GM18870 (cell line): ENCODE results near the gene ETS1.
A peak's percentile ranks its signal among the peaks of the same experiment; 100 is the strongest.
"Not testable (repeated sequence)": the region's sequence is repeated elsewhere in the genome, so short reads cannot be mapped to it uniquely, and the experiment has no call there.

ENCODE experiments used
- ATAC-seq: cut with Tn5 transposase; IDR thresholded peaks from one replicate; pipeline ENCODE4 v1.9.1; 2021; ENCODE audit warnings: moderate library complexity; ENCODE audit not compliant: unreplicated experiment

Gene ETS1

DNA sequence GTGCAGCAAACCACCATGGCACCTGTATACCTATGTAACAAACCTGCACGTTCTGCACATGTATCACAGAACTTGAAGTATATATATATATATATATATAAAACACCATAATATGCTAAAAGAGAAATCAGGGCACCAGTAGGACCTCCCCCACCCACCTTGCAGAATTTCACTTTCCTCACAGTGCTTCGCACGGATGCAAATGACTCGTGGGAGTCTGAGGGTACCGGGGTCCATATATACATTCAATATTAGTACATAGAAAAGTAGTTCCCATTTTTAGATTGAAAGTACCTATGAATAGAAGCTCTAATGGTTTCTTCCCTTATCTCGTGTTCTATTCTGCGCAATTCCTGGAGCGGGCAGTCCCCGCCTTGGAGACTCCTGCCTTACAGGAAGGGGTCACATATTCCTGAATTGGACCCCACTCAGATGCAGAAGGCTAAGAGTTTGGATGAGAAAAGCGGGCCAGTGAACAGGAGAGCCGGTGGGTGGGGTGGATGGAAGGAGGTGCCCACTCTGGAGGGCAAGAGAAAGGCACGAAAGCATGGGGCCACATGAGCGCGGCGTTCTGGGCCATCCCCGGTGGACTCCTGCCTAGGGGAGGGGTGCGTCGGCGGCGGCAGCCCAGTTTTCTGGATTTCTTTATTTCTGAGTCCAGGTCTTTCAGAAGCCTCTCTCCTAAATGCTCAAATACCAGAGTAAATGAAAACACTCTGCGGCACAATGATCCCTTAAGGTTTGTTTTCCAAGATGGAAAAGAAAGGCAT lies 136.3 kb downstream of the ETS1 start:
- ATAC-seq = no peak

DNA sequence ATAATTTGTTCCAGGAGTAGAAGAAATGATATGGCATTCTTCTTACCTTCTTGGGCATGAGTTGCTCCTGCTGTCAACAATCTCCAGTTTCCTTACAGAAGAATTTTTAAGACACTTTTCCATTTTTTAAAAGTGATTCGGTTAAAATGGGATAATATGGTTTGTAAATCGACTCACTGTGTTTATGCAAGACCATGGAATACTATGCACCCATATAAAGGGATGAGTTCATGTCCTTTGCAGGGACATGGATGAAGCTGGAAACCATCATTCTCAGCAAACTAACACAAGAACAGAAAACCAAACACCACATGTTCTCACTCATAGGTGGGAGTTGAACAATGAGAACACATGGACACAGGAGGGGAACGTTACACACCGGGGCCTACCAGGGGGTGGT lies 136.9 kb downstream of the ETS1 start:
- not testable (repeated sequence) for ATAC-seq

DNA sequence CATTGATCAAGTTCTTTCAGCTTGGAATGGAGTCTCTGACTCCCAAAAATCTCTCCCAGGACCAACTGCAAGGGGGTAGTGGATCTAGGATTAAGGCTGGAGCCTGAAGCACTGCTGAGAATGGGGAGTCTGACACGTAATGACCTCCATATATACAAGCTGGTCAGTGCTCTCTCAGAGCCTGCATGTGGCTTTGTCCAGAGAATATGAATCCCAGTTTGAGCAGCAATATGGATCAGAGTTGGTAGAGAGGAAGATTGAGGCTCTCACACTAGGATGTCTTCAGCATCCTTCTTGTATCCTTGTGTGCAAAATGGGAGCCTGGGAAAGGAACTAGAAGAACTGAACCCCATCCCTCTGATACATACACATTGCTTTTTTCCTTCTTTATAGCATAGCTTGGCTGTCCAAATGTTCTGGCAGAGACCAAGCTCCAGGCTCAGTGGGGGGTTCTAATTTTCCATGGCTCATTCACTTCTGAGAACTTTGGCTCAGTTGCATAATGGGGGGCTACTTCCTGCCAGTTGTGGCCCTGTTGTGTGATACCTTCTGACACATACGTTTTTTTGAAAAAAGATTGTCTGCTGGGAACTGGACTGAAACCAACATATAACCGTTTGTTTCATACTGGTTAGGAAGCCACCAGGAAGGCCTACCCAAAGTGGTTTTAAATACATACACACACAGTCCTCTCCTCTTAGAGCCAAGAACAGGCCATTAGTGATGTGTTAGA lies 138.2 kb downstream of the ETS1 start:
- ATAC-seq = peak; percentile 41

DNA sequence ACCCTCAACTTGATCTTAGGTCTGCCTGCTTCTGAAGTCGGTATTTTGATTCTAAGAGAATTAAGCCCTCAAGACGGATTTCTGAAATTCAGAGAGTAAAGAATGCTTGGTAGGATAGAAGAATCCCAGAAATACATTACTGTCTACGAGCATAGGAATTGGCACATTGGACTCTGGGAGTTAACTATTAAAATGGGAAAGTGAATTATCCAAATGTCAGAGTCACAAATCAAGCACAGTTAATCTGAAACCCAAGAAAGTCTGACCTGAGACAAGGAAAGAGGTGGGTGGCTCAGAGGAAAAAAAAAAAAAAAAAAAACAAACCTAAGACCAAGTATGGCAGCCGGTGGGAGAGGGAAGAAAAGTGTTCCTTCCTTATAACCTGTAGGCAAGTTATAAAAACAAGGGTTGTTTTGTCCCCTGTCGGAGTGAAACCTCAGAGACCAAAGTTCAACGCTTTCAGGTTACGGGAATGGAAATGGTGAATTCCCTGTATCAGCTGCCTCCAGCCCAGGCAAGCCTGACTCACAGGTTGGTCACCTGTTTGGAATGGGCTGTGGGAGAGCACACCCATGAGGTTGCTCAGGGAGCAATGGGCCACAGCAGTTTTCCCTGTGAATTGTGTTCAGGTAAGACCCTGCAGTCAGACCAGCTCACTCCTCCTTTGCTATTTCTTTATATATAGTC lies 139.0 kb downstream of the ETS1 start:
- ATAC-seq = no peak

DNA sequence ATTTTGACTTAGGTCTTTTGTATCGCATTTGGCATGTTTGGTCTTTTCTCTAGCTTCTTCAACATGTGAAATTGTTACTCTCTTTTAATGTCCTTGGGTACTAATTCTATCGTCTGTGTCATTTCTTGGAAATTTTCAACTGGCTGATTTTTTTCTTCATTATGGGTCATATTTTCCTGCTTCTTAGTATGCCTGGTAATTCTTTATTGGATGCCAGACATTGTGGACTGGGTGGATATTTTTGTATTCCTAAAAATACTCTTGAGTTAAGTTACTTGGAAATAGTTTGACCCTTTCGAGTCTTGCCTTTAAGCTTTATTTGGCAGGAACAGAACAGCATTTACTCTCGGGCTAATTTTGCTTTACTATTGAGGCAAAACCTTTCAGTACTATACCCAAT lies 140.1 kb downstream of the ETS1 start:
- no peak for ATAC-seq

DNA sequence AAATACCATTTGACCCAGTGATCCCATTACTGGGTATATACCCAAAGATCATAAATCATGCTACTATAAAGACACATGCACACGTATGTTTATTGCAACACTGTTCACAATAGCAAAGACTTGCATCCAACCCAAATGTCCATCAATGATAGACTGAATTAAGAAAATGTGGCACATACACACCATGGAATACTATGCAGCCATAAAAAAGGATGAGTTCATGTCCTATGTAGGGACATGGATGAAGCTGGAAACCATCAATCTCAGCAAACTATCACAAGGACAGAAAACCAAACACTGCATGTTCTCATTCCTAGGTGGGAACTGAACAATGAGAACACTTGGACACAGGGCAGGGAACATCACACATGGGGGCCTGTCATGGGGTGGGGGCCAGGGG lies 141.4 kb downstream of the ETS1 start:
- not testable (repeated sequence) for ATAC-seq

DNA sequence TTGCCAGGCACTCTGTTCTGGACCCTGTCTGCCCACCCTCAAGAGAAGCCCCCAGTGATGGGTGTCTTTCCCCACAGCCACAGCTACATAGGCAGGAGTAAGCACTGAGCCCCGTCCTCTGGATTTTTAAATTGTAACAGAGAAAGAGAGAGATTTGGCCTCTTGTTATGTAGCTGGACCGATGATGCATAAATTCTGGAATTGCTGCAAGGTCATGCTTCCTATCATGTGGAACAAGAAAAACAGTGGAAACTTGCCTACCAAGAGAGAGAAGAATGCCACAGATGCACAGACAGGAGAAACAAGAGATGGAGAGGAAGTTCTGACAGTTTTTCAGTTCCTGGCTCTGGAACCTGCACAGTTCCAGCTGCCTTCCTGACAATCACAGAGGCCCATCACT lies 150.2 kb downstream of the ETS1 start:
- ATAC-seq = no peak

DNA sequence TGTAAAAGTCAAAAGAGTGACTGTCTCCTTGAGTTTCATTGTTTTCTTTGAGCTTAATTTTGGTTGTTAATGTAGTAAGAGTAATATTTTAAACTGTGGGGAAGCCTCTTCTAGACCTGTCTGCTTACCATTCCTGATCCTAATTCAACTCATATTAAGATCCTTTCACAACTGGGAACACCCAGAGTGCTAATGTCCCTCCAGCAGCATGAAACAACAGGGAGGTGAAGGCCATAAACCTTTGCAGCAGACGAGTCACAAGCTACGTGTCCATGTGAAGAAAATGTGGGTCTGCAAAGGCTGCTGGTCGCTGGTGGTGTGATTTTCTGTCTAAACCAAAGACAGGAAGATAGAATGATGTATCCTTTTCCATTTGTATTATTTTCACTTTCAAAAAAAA lies 152.5 kb downstream of the ETS1 start:
- no peak for ATAC-seq

DNA sequence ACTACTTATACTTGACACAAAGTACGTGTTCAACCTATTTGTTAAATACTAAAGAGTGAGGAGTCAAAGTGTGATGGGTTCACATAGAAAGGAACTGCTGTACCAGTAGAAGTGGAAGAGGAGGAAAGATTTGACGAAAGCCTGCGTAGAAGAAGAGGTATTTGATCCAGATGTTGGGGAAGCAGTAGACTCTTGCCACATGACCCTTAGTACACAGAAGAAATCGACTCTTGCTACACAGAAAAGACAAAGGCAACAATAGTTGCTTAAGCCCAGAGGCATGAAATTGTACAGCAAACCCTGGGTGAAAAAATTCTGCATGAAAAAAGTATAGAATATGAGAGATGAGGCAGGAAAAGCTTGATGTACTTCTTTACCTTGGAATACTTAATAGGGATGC lies 152.9 kb downstream of the ETS1 start:
- ATAC-seq = no peak

DNA sequence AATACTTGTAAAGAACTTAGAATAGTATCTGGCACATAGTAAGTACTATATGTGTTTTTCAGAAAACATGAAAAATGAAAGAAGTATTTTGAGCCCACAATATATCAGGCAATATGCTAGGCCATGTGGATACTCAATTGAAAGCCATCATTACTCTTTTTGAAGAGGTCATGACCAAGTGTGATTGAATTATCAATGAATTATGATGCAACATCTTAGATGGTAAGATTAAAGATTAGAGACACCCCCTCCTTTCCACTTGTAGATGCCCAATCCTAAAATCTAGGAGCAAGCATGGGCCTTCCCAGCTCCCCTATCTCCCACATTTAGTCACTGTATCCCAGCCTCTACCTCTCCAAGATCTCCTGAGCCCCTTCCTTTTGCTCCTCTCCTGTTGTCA lies 154.4 kb downstream of the ETS1 start:
- ATAC-seq = no peak

DNA sequence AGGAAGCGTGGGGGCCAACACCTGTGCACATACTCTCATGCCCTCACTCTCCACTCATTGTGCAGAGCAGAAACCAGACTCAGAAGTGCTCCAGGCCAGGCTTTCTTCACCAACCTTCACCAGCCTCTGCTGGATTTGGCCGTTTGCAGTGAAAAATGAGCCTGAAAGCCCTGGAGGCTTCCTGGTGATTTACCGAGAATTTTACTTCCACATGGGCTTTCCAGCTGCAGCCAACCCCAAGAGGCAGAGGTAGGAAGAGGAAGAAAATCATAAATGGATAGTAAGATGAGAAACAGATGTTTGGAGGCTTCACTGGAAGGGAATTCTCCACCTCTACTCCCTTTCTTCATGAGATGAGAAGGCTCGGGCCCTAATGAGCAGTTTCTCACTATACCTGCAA lies 155.4 kb downstream of the ETS1 start:
- ATAC-seq = no peak

DNA sequence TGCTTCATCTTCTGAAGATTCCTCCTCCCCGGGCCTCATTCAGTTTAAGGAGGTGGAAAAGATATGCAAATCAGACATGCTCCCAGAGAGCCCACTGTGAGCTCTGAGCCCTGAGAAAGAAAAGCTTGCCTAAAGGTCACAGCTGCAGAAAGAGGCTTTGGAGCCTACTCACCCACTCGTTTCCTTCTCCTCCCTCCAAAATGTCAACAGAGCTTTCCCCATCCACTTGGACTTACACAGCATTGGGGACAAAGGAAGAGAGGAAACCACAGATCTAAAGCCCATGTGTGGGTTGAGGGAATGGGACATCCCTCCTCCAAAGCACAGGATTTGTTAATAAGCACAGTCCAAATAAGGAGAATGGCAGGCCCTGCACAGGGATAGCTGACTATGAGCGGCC lies 158.4 kb downstream of the ETS1 start:
- ATAC-seq = no peak

DNA sequence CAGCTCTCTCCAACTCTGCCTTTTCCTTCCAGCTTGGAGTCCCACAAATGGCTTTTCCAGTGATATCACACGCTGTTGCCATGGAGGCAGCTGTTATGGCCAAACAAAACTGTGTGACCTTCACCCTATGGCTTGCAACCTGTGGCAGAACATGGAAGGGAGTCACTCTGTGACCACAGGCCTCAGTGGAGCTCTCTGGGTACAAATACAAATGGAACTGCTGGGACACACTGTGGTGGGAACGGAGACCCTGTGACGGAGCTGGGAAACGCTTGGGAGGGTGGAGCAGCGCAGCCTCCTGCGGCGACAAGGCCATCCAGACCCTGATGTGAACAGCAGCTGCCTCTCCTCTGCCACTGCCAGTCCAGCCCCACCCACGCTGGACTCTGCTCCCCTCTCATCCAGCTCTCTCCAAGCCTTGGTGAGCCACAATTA lies 162.5 kb downstream of the ETS1 start:
- ATAC-seq = no peak

DNA sequence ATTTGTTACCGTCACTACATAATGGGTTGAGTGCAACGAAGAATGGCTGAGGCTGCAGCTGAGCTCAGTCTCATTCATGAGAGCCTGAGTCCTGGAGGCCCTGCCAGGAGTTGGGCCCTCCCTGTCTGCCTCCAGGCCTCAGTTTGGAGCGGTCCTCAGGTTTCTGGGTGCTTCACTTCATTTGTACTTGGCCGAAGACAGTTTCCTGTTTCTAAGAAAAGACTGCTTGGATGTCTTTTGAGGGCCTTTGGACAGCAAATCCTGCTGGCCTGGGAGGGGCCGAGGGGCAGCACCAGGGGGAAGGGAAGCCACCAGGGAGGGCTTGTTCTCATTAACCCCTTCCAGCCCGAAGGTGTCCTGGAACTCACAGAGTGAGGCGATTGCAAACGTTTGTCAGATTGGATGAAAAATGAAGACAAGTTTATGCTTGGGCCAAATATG lies 163.1 kb downstream of the ETS1 start:
- no peak for ATAC-seq

DNA sequence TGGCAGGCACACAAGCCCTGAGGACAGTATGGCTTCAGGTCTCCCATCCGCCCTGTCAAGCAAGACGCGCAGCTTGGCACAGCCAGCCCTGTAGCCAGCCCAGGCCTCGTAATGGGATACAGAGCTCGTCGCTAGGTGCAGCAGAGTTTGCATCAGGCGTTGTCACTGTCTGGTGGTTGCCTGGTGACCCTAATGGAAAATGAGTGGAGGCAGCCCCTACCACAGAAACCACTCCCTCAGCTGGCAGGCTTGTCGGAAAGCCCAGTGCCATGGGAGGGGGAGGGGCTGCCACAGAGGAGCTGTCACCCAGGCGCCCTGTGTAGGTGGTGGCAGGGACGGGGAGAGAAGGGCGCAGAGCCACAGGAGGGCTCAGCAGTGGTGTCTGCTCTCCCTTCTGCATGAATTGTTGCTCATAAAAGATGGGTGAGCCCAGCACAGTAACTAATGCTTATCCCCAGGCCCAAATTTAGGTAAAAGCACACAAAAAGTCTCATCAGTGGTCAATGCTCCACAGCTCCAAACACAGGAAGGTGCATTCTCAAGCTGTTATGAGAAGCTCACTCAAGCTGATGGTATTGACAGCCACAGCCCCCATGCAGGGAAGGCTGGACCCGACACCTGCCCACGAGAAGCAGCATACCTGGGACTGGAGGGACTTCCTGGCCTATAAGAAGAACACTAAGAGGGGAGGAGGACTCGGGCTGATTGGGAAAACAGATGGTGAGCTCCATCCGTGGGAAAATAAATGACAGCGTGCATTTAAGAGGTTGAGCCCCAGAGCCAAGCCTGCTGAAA lies 164.6 kb downstream of the ETS1 start:
- ATAC-seq = no peak

DNA sequence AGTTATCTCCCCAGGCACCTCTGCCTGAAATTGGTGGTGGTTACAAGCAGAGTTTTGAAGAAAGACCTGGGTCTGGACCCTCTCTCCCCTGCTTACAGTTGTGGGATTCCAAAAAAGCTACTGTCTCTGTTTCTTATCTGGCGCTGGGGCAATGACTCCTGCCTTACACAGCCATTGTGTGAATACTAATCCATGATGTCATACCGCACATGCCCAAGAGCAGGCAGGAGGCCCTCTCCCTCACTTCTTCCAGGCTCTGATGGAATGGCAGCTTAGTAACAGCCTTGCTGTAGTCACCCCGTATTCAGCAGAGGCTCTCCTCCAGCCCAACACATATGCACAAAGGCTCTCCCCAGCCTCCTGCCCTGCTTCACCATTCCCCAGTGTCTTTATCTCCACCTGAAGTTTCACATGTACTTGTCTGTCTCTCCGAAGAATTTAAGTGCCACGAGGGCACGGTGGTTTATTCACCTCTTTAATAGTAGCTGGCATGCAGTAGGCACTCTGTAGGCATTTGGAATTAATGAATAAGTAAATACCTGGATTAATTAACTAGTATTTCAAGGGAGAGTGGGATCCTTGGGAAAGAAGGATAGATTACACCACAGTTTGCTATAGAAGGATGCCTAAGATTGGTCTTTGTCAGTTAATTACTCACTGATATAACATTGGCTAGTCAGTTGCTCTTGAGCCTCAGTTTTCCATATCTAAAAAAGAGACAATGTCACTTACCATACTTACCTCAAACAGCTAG lies 165.6 kb downstream of the ETS1 start:
- no peak for ATAC-seq

DNA sequence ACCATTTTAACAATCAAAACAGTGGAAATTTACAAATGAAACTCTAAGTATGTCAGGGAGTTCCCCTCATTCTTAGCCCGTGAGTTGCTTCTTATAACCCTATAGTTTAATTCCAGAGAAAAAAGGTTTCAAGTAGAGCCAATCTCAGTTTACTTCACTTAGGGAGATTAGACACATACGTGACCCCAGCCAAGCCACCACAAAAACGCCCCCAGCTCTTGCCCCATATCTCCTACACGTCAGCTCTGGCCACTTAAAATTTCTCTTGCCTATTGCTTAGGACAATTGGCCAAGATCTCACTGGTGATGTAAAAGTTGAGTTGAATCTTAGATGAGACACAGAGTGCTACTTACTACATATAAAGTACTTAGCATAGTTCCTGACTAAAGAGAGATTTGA lies 166.4 kb downstream of the ETS1 start:
- no peak for ATAC-seq

DNA sequence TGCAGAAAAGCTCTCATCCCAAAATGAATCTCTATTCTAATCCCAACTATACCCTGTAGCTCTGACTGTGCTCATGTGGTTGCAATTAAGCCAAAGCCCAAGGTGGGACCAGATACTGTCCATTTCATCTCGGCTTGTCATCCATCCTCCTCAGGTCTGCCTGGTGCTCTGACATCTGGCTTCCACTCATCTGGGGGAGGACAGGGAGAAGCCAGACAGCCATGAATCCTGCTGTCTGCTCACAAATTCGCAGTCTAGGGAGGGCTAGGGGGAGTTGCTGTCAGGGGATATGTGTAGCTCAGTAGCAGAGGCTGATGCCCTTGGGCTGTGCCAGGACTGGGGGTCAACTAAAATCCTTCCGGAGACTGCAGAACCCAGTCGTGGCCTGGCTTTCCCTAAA lies 167.1 kb downstream of the ETS1 start:
- ATAC-seq = no peak

DNA sequence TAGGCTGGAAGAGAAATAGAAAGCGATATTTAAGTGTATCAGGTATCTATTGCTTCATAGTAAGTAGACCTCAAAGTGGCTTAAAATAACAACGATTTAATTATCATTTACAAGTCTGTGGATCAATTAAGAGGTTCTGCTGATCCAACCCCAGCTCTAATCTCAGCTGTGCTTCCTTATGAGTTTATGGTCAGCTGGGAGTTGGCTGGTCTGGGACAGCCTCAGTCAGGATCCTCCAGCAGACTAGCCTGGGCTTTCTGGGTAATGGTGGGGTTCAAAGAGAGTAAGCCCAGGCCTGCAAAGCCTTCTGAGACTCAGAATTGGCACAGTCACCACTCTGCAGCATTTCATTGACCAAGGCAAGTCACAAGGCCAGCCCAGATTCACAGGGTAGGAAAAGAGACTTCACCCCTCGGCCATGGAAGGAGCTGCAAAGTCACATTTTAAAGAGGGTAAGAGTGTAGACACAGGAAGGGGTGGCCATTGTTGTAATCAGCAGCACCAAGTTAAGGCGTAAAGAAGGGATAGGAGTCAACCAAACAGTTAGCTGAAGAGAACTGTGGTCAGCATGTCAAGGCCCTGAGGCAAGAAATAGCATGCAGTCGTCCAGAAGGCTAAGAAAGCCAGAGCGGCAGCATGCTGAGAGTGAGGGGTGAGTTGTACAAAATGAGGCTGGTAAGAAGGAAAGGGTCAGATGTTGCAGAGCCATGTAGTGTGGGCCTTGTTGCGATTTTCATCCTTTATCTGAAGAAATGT lies 168.2 kb downstream of the ETS1 start:
- ATAC-seq = no peak
